SK-N-SH (cell line): ENCODE results near the gene COL4A6.

ENCODE experiments used
- CTCF ChIP-seq: fragments of 200-600 bp; sonication (generic); IDR thresholded peaks from 2 replicates; pipeline ENCODE4 v1.6.1; 2017; ENCODE audit warnings: antibody characterized with exemption, mild to moderate bottlenecking, moderate library complexity
- RFX5 ChIP-seq: IDR thresholded peaks from 2 replicates; pipeline ENCODE4 v1.6.1; 2012; ENCODE audit warnings: mild to moderate bottlenecking, improper control_type of control experiment, low read length
- SIN3A ChIP-seq: IDR thresholded peaks from 2 replicates; pipeline ENCODE4 v1.6.1; 2012; ENCODE audit warnings: low read depth, mild to moderate bottlenecking, low read length, moderate library complexity, borderline replicate concordance

- TF ChIP-seq RFX5 (no peak), SIN3A (no peak), CTCF (no peak)
Observed at GRCh38 chrX:108130889-108131288, 307.3 kb downstream of the COL4A6 start.
